Right lobe of liver (tissue), 6 donors: Measurements from ENCODE around the gene GUCD1. TPM values are rescaled to one million over a fixed set of nuclear protein-coding genes. Genes with fewer than 3 reads are reported as not detected.

ENCODE experiments used
- ATAC-seq, 4 donors: fragments of 200-7000 bp; cut with Tn5 transposase; one replicate each; pipeline ENCODE4 v1.9.1; 2020; ENCODE audit warnings: mild to moderate bottlenecking in 4 of 4, moderate library complexity in 4 of 4
- DNase-seq, 3 donors: peaks; one replicate each; pipeline ENCODE4 v3.0.0-alpha.2; 2020
- H3K27ac ChIP-seq, 3 donors: fragments of 200-600 bp; one replicate each; pipeline ENCODE4 v1.8.0; 2022
- H3K27me3 ChIP-seq, 2 donors: fragments of 200-600 bp; one replicate each; pipeline ENCODE4 v1.8.0; 2022
- H3K36me3 ChIP-seq, 4 donors: fragments of 200-600 bp; sonication (generic) in 1 of 4; one replicate each; pipeline versions ENCODE4 v1.5.1 to v1.8.0; 2017 to 2022; ENCODE audit warnings: control low read depth in 1 of 4
- H3K4me1 ChIP-seq, 4 donors: fragments of 200-600 bp; sonication (generic) in 1 of 4; one replicate each; pipeline versions ENCODE4 v1.5.1 to v1.8.0; 2017 to 2022; ENCODE audit warnings: control low read depth in 1 of 4
- H3K4me3 ChIP-seq, 3 donors: fragments of 200-600 bp; one replicate each; pipeline ENCODE4 v1.8.0; 2022
- H3K9me3 ChIP-seq, 4 donors: fragments of 200-600 bp; sonication (generic) in 1 of 4; one replicate each; pipeline versions ENCODE4 v1.5.1 to v1.8.0; 2017 to 2022; ENCODE audit warnings: control low read depth in 1 of 4
- POLR2A ChIP-seq: fragments of 450-650 bp; IDR thresholded peaks from one replicate; pipeline ENCODE4 v1.6.1; 2017; ENCODE audit warnings: antibody characterized with exemption, mild to moderate bottlenecking
- WGBS: methylation state at CpG from one replicate; pipeline ENCODE4 v1.1.6; 2018; ENCODE audit warnings: low coverage, low lambda C conversion rate; ENCODE audit not compliant: insufficient coverage; ENCODE audit errors: missing lambda C conversion rate; 5-methylcytosine and 5-hydroxymethylcytosine counted together
- intact Hi-C, 2 donors: fragments of 100-400 bp; cut with DNase I; formaldehyde crosslinking; loops; one replicate each; pipeline versions ENCODE4 v1.11.2 to v1.14.1; 2022
- total RNA-seq, 6 experiments: library from RNA; depleted of rRNA in 2 of 6; stranded (reverse); fragments of >200 nt in 2 of 6; fragmentation: NEBNext Ultra II Directional in 3 of 6; extraction: Animal tissue kit (Norgen Biotek cat#: 25700) in 3 of 6; gene quantifications; one replicate each; pipeline versions ENCODE4 v1.1.0 to v1.2.4, GENCODE V29; 2016 to 2023
- TF ChIP-seq, protein P1 (sequence below), 4 donors: fragments of 200-600 bp in 3 of 4; fragments of 450-650 bp in 1 of 4; IDR thresholded peaks; one replicate each; pipeline versions ENCODE4 v1.5.1 to v1.8.0; 2016 to 2022; ENCODE audit warnings: antibody characterized with exemption in 4 of 4, mild to moderate bottlenecking in 2 of 4
- donor health status: DM: no; HTN: yes; CAD: no.
- donor health status: DM: no; HTN: no; CAD: no.
- donor health status: DM: no; HTN: no; CAD: no.
- donor health status: DM: no; HTN: yes; CAD: no.
- donor health status: DM: no; HTN: yes; CAD: no.

Gene GUCD1
- total RNA-seq, 6 experiments from 2014 or later: 94.0 to 281 (median 213) TPM

DNA sequence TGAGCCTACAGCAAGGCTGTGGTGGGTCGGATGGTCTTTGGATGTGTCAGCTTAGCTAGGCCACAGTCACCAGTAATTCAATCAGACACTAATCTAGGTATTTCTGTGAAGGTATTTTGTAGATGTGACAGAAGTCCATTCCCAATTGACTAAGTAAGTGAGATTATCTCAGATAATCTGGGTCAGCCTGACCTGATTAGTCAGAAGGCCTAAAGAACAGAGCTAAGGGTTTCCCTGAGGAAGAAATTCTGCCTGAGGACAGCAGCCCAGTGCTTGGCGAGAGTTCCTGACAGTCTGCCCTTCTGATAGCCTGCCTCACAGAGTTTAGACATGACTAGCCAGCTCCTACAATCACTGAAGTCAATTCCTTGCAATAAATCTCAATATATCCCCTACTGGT lies 28.7 kb downstream of the GUCD1 start:
- Histone ChIP-seq H3K27me3 (no peaks in the 10 kb centered on the region), H3K4me3 (no peak overlapping the region), H3K9me3 (no peaks in the 10 kb centered on the region), H3K4me1 (peaks cover 0 to 53% (median 15%) of the 10 kb centered on the region in 4 donors), H3K36me3 (peaks cover 0 to 32% (median 15%) of the 10 kb centered on the region in 4 donors), H3K27ac (peak overlapping the region in 1 of 3 donors; percentile 1)
- no CpG with 5 or more reads among the region's 2 CpGs for WGBS
- TF ChIP-seq, protein P1, sequence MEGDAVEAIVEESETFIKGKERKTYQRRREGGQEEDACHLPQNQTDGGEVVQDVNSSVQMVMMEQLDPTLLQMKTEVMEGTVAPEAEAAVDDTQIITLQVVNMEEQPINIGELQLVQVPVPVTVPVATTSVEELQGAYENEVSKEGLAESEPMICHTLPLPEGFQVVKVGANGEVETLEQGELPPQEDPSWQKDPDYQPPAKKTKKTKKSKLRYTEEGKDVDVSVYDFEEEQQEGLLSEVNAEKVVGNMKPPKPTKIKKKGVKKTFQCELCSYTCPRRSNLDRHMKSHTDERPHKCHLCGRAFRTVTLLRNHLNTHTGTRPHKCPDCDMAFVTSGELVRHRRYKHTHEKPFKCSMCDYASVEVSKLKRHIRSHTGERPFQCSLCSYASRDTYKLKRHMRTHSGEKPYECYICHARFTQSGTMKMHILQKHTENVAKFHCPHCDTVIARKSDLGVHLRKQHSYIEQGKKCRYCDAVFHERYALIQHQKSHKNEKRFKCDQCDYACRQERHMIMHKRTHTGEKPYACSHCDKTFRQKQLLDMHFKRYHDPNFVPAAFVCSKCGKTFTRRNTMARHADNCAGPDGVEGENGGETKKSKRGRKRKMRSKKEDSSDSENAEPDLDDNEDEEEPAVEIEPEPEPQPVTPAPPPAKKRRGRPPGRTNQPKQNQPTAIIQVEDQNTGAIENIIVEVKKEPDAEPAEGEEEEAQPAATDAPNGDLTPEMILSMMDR (IDR thresholded peaks at IDR 0.05): no peak
- TF ChIP-seq POLR2A: no peak
- intact Hi-C loops: loop anchor here in 1 of 2 donors (10.0 kb wide), 1 partner anchor 201 kb away; no protein-coding TSS in a partner anchor
- DNase-seq (no peak), ATAC-seq (no peak)

DNA sequence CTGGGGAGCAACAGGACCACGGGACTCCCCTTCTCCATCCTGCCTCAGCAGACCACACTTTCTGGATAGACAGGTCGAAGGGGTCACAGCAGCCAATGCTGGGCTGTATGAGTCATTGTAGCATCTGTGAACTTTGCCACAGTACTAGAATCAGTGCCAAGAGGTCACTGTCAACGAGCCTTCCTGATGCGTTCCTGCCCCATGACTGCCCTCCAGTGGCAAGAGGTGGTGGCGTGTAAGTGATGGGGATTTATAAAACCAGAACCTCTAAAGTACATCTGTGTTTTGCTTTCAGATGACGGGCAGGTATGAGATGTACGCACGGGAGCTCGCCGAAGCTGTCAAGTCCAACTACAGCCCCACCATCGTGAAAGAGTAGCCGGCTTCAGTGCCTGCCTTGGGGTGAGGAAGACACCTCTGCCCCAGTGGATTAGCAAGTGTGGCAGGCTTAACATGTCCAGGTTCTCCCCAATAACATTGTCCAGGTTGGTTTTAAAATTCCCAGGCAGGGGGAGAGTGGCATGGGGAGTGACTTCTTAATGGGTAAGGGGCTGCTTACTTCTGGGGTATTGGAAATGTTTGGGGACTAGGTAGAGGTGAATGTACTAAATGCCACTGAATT lies 29.4 kb downstream of the GUCD1 start:
- WGBS: 4% methylated on average over 11 of the region's 12 CpGs
- no peaks in the 10 kb centered on the region for H3K9me3 ChIP-seq
- DNase-seq (peak; percentile 79 to 90 (median 81)), ATAC-seq (peak; percentile 88 to 91 (median 89))
- TF ChIP-seq POLR2A: no peak
- TF ChIP-seq, protein P1 (IDR thresholded peaks at IDR 0.05): peak; percentile 85 to 92 (median 90)
- peaks cover 0 to 32% (median 15%) of the 10 kb centered on the region in 4 donors for H3K36me3 ChIP-seq
- peaks cover 0 to 56% (median 17%) of the 10 kb centered on the region in 4 donors for H3K4me1 ChIP-seq
- H3K27me3 ChIP-seq: no peaks in the 10 kb centered on the region
- intact Hi-C loops: loop anchor here in 1 of 2 donors (10.0 kb wide), 1 partner anchor 201 kb away; no protein-coding TSS in a partner anchor
- no peak overlapping the region for H3K4me3 ChIP-seq
- H3K27ac ChIP-seq: peak overlapping the region in 2 of 3 donors; percentile 7 to 50

DNA sequence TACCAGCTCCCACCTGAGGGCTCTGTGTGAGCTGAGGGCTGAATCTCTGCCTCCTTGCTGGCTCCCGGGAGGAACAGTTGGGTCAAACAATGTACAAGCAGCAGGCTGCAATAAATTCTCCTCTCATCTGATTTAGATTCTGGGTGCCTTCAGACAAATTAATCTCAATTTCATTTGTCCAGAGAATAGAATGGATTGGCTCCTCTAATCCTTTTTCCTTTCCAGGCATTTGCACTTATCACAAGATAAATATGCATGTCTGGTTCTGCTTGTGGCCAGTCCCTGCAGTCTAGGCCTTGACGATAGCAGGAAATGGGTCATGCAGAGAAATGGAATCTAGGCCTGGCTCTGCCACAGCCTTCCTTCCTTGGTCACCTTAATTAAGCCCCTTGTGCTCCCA lies 31.1 kb downstream of the GUCD1 start:
- ATAC-seq: no peak
- TF ChIP-seq, protein P1 (IDR thresholded peaks at IDR 0.05): no peak
- no peak for TF ChIP-seq POLR2A
- Histone ChIP-seq H3K9me3 (no peaks in the 10 kb centered on the region), H3K4me1 (peaks cover 0 to 67% (median 21%) of the 10 kb centered on the region in 4 donors), H3K4me3 (no peak overlapping the region), H3K27me3 (no peaks in the 10 kb centered on the region), H3K27ac (peak overlapping the region; percentile 7 to 50 (median 24)), H3K36me3 (peaks cover 0 to 36% (median 18%) of the 10 kb centered on the region in 4 donors)
- no peak for DNase-seq
- intact Hi-C loops: loop anchor here (5.0 to 10.0 kb wide), 2 partner anchors 97 to 199 kb away; partner anchors contain the start of gene ADORA2A (in 1 of the 2)
- 36% methylated on average over 2 of the region's 2 CpGs for WGBS

DNA sequence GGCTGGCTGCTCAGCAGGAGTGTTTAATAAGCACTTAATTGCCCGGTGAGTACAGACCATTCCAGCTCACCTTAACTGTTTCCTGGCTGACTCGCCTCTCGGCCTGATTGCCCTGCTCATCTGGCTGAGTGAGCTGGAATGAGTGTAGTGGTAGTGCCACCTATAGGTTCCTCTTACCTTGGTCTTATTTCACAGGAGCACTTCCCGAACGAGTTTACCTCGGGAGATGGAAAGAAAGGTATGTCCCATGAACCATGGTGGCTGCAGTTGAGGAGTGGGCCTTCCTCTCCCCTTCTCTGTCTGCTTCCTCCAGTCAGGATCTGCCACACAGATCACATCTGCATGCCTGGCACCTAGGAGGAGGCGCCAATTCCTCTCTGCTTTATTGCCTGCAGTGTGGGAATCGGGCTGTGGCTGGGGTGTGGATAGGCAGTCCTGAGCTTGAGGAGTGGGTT lies 33.1 kb downstream of the GUCD1 start:
- H3K36me3 ChIP-seq: peaks cover 0 to 31% (median 14%) of the 10 kb centered on the region in 4 donors
- whole genome bisulfite sequencing: 5% methylated on average over 4 of the region's 8 CpGs
- no peak for TF ChIP-seq POLR2A
- TF ChIP-seq, protein P1 (IDR thresholded peaks at IDR 0.05): peak; percentile 35 to 63 (median 42)
- H3K27me3 ChIP-seq: no peaks in the 10 kb centered on the region
- no peak overlapping the region for H3K4me3 ChIP-seq
- peak; percentile 36 to 55 (median 48) for ATAC-seq
- peak in 1 of 3 donors; percentile 55 for DNase-seq
- no peaks in the 10 kb centered on the region for H3K9me3 ChIP-seq
- no peak overlapping the region for H3K27ac ChIP-seq
- intact Hi-C loops: loop anchor here (5.0 to 10.0 kb wide), 2 partner anchors 95 to 197 kb away; partner anchors contain the start of gene ADORA2A (in 1 of the 2)
- peaks cover 0 to 78% (median 27%) of the 10 kb centered on the region in 4 donors for H3K4me1 ChIP-seq
